Omental fat pad (tissue), 4 donors: Measurements from ENCODE around the gene CYSLTR2. TPM values are rescaled to one million over a fixed set of nuclear protein-coding genes. Genes with fewer than 3 reads are reported as not detected.

Experiments
- ATAC-seq: fragments of 150-250 bp; one replicate; pipeline ENCODE4 v1.9.1; 2016; ENCODE audit warnings: mild to moderate bottlenecking, moderate library complexity; ENCODE audit not compliant: low FRiP score
- DNase-seq: peaks from one replicate; pipeline ENCODE4 v3.0.0-alpha.2; 2019; ENCODE audit warnings: low spot score
- total RNA-seq, 4 donors: library from RNA; depleted of rRNA; stranded (reverse); fragments of >200 nt; gene quantifications; one replicate each; pipeline ENCODE4 v1.1.0, GENCODE V29; 2016
- TF ChIP-seq, protein P1 (sequence below), 3 donors: fragments of 450-650 bp; IDR thresholded peaks; one replicate each; pipeline ENCODE4 v1.5.1; 2016 to 2017; ENCODE audit warnings: antibody characterized with exemption in 3 of 3, mild to moderate bottlenecking in 3 of 3, moderate library complexity in 2 of 3

The CYSLTR2 gene
- total RNA-seq, 4 donors from 2014 or later = 0.31 to 4.4 (median 2.6) TPM

DNA sequence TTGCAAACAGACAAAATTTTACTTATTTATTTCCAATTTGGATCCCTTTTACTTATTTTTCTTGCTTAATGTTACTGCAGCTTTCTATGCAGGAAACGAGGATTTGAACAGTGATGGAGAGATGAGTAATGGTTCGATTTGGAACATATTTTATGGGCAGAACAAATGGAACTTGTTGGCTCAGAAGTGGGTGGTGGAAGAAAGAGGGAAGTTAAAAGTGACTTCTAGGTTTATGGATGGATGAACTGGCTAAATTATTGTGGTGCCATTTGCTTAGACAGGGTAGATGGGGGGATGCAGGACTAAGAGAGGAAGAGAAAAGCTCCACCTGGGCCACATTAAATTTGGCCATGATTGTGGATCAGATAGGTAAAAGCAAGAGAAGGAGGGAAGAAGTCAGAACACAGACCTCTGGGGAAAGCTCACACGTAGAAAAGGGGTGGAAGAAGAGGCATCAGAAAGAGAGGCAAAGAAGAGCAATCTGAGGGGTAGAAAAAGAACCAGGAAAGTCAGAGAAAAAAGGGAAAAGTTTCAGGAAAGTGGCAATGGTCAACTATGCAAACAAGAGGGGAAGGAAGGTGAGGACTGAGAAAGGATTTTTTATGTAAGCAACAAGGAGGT, 768 bp upstream of the CYSLTR2 start:
- TF ChIP-seq, protein P1, sequence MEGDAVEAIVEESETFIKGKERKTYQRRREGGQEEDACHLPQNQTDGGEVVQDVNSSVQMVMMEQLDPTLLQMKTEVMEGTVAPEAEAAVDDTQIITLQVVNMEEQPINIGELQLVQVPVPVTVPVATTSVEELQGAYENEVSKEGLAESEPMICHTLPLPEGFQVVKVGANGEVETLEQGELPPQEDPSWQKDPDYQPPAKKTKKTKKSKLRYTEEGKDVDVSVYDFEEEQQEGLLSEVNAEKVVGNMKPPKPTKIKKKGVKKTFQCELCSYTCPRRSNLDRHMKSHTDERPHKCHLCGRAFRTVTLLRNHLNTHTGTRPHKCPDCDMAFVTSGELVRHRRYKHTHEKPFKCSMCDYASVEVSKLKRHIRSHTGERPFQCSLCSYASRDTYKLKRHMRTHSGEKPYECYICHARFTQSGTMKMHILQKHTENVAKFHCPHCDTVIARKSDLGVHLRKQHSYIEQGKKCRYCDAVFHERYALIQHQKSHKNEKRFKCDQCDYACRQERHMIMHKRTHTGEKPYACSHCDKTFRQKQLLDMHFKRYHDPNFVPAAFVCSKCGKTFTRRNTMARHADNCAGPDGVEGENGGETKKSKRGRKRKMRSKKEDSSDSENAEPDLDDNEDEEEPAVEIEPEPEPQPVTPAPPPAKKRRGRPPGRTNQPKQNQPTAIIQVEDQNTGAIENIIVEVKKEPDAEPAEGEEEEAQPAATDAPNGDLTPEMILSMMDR (IDR thresholded peaks at IDR 0.05) = no peak
- no peak for DNase-seq
- ATAC-seq = no peak

DNA sequence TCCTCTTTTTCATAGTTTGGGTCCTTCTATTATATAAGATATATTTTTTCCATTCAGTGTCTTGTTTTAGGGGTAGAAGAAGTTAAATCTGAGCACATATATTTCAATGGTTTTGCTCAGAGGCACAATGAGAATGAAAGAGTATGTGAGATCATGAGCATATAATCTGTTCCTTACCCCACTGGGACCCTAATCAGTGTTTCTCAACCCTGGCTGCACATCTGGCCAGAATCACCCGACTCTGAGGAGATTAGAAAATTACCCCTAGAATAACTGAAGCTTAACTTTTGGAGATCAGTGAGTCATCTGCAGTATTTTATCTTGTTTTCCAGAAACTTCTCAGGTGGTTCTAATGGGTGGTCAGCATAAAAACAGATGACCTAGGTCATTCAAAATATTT, 782 bp downstream of the CYSLTR2 start:
- ATAC-seq = no peak
- no peak for DNase-seq
- TF ChIP-seq, protein P1 (IDR thresholded peaks at IDR 0.05) = no peak

DNA sequence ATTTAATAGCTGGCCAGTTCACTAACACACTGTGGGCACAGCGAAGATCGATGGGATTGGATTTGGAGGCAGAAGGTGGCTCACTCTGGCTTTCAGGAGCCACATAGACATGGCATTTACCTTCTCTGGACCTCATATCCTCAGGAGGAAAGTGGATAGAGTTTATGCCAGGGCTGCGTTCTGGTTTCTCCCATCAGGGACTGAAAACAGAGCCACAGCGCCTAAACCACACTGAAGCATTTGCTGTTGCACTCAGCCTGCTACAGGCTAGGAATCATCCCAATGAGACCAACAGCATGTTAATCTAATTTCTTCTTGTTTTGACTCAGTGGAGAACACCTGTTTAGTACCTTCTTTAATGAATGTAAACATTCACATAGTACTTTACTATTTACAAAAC, 1.6 kb downstream of the CYSLTR2 start:
- TF ChIP-seq, protein P1 (IDR thresholded peaks at IDR 0.05) = no peak
- ATAC-seq (no peak), DNase-seq (no peak)

DNA sequence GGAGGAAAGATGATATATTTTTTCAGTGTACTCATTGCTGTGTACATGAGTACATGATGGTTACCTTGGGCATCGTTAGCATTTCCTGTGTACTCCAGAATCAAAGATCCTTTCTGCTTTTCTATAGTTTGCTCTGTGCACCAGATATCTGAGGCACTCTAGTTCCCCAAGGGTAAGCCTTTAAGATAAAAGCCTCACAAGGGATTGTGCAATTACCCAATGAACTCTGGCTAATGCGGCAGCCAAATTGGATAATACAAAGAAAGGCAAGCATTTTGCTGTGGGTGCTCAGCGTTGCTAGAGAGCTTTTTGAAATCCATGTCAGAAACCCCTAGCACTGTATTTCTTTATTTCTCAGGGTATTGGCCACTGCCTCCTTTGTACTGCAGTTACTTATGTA, 2.9 kb downstream of the CYSLTR2 start:
- no peak for ATAC-seq
- TF ChIP-seq, protein P1 (IDR thresholded peaks at IDR 0.05) = no peak
- DNase-seq = no peak

DNA sequence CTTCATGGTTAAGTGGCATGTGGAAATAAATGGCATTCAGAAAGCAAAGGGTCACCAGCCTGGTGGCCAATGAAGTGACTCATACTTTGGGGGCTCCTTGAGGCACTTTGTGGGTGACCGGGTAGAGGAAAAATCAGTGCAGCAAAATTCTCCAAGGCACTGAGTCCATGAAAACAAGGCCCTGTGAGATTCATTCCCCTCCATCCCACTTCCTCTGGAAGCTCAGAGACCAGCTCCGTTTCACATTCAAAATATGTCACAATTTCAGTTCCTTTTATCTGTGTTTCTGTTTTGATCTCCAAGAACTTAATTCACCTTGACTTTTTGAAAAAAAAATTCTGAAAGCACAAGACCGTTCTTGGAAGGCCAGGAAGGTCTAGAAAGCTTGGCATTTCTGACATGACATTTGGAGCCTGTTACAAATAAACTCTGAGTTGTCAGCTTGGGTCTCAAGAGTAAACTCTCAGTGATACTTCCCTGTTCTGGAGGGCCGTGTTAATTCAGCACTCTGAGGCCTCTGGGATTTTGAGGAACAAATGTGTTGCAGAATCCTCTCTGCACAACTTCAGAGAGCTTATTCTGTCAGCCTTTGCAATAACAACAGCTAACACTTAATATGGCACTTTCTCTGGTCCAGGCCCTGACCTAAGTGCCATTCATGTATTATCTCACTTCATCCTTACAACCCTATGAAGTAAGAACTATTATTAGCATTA, 6.8 kb downstream of the CYSLTR2 start:
- TF ChIP-seq, protein P1 (IDR thresholded peaks at IDR 0.05) = no peak
- no peak for ATAC-seq
- DNase-seq = no peak

DNA sequence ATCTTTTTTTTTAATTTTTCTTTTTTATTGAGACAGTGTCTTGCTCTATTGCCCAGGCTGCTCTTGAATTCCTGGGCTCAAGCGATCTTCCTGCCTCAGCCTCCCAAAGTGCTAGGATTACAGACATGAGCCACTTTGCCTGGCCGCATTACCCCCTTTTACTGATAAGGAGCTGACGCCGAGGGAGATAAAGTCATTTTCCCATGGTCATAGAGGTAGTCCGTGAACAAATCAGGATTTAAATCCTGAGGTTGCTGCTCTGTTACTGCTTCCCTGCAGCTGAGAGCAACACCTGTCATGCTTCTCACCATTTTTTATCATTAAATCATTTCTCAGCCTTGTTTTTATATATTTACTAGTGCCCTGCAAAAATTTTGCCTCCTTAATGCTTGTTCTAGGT, 7.4 kb downstream of the CYSLTR2 start:
- TF ChIP-seq, protein P1 (IDR thresholded peaks at IDR 0.05) = no peak
- no peak for DNase-seq
- no peak for ATAC-seq

DNA sequence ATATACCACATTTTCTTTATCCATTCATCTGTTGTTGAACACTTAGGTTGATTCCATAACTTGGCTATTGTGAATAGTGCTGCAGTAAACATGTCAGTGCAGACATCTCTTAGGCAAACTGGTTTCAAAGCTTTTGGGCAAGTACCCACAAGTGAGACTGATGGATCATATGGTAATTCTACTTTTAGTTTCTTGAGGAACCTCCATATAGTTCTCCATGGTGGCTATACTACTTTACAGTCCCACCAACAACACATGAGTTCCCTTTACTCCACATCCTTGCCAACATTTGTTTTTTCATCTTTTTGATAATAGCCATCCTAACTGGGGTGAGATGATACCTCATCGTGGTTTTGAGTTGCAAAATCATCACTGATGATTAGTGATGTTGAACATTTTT, 8.5 kb downstream of the CYSLTR2 start:
- DNase-seq = no peak
- TF ChIP-seq, protein P1 (IDR thresholded peaks at IDR 0.05) = no peak
- ATAC-seq = no peak
